Natural killer cell (primary cell): ENCODE data around the gene KIRREL3. TPM values are rescaled to one million over a fixed set of nuclear protein-coding genes. Genes with fewer than 3 reads are reported as not detected.

Source experiments
- ATAC-seq, 3 donors: fragments of 150-1000 bp in 2 of 3; fragments of 200-7000 bp in 1 of 3; cut with Tn5 transposase; 1 replicate in 1 of 3; 2 replicates in 2 of 3; pipeline ENCODE4 v1.10.0; 2021; ENCODE audit warnings: mild to moderate bottlenecking in 2 of 3, moderate library complexity in 2 of 3
- DNase-seq, 2 donors: peaks; one replicate each; pipeline versions ENCODE4 v3.0.0 to v3.0.0-alpha.2; 2013 to 2021; ENCODE audit warnings: mixed read lengths in 1 of 2
- H3K27ac ChIP-seq: one replicate; pipeline ENCODE4 v1.5.1; 2013; ENCODE audit warnings: mild to moderate bottlenecking, low read length
- H3K27me3 ChIP-seq: one replicate; pipeline ENCODE4 v1.6.1; 2013; ENCODE audit warnings: low read length; ENCODE audit not compliant: control insufficient read depth, insufficient read depth
- H3K36me3 ChIP-seq: one replicate; pipeline ENCODE4 v1.6.1; 2013; ENCODE audit warnings: low read length; ENCODE audit not compliant: control insufficient read depth, insufficient read depth
- H3K4me1 ChIP-seq: one replicate; pipeline ENCODE4 v1.6.1; 2013; ENCODE audit warnings: low read length; ENCODE audit not compliant: control insufficient read depth, insufficient read depth
- H3K4me3 ChIP-seq: one replicate; pipeline ENCODE4 v1.5.1; 2013; ENCODE audit warnings: low read length
- H3K9me3 ChIP-seq: one replicate; pipeline ENCODE4 v1.6.1; 2013; ENCODE audit warnings: low read length; ENCODE audit not compliant: control insufficient read depth, insufficient read depth
- H3K27ac Mint-ChIP-seq, 2 donors: one replicate each; pipeline ENCODE4 v1.8.0; 2022; ENCODE audit warnings: mild to moderate bottlenecking in 2 of 2, mixed read lengths in 2 of 2, moderate library complexity in 1 of 2
- H3K27me3 Mint-ChIP-seq, 2 donors: one replicate each; pipeline ENCODE4 v1.8.0; 2022; ENCODE audit warnings: low read depth in 2 of 2, mixed read lengths in 2 of 2
- H3K36me3 Mint-ChIP-seq: one replicate; pipeline ENCODE4 v1.8.0; 2022; ENCODE audit warnings: mixed read lengths
- H3K4me1 Mint-ChIP-seq, 2 donors: one replicate each; pipeline ENCODE4 v1.8.0; 2022; ENCODE audit warnings: mixed read lengths in 2 of 2
- H3K4me3 Mint-ChIP-seq: one replicate; pipeline ENCODE4 v1.8.0; 2022; ENCODE audit warnings: mild to moderate bottlenecking, moderate library complexity, mixed read lengths
- H3K9me3 Mint-ChIP-seq, 2 donors: one replicate each; pipeline ENCODE4 v1.8.0; 2022; ENCODE audit warnings: mixed read lengths in 2 of 2
- WGBS: methylation state at CpG from one replicate; pipeline ENCODE4 v1.1.7; 2013; ENCODE audit warnings: missing lambda C conversion rate; ENCODE audit not compliant: insufficient coverage; 5-methylcytosine and 5-hydroxymethylcytosine counted together
- intact Hi-C: fragments of 100-400 bp; cut with micrococcal nuclease; formaldehyde crosslinking; loops from one replicate; pipeline ENCODE4 v1.14.2; 2022
- total RNA-seq, 4 donors: library from RNA; stranded (reverse); fragments of 120-200 nt in 1 of 4; gene quantifications; one replicate each; pipeline versions ENCODE4 v1.2.3 to v1.2.4, GENCODE V29; 2013 to 2022
- TF ChIP-seq, protein P1 (sequence below): fragments of 200-600 bp; IDR thresholded peaks from one replicate; pipeline ENCODE4 v1.8.0; 2022; ENCODE audit warnings: antibody characterized with exemption

Gene KIRREL3
- total RNA-seq, 3 donors from 2014 or later (not counting 1 experiment from before 2014, with no cell fraction given) = not detected

DNA sequence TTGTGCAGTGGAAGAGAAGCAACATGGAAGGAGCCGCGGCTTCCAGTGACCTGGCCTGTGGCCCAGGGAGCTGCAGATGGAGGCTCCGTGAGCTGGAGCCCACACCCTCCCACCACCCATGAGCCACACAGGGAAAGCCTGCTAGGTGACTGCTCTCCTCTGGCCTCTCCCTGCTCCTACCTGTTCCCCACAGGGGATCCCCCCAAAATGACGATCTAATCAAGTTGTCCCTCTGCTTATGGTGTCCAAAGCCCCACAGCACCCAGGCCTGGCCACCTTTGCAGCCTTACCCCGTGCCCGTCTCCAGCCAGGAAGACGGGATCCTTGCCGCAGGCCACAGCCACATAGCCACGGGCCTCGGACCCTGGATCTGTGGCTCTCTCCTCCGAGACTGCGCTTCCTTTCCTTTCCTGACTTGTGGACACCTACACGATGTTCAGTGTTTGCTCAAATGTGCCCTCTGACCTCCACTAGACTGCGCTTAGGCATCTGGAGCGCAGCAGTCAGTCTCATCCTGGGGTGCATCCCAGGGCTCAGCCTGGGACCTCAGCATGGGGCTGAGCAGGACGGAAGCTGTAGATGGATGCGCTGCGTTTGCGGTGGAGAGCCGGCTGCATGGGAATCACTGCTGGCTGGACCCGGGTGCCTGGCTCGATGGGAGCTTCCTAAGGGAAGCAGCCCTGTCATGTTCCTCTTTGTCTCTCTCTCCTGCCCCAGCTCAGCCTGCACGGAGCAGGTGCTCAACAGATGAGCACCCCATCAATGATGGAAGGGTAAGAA is 511.8 kb downstream of the KIRREL3 start:
- Mint-ChIP-seq H3K4me3 (no peak overlapping the region), H3K36me3 (no peaks in the 10 kb centered on the region), H3K9me3 (no peaks in the 10 kb centered on the region), H3K27ac (no peak overlapping the region), H3K27me3 (no peaks in the 10 kb centered on the region), H3K4me1 (no peaks in the 10 kb centered on the region)
- intact Hi-C loops = no loop called here
- no peaks in the 10 kb centered on the region for H3K4me1 ChIP-seq
- H3K27me3 ChIP-seq = no peaks in the 10 kb centered on the region
- no peak overlapping the region for H3K27ac ChIP-seq
- no peak overlapping the region for H3K4me3 ChIP-seq
- TF ChIP-seq, protein P1, sequence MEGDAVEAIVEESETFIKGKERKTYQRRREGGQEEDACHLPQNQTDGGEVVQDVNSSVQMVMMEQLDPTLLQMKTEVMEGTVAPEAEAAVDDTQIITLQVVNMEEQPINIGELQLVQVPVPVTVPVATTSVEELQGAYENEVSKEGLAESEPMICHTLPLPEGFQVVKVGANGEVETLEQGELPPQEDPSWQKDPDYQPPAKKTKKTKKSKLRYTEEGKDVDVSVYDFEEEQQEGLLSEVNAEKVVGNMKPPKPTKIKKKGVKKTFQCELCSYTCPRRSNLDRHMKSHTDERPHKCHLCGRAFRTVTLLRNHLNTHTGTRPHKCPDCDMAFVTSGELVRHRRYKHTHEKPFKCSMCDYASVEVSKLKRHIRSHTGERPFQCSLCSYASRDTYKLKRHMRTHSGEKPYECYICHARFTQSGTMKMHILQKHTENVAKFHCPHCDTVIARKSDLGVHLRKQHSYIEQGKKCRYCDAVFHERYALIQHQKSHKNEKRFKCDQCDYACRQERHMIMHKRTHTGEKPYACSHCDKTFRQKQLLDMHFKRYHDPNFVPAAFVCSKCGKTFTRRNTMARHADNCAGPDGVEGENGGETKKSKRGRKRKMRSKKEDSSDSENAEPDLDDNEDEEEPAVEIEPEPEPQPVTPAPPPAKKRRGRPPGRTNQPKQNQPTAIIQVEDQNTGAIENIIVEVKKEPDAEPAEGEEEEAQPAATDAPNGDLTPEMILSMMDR = no peak
- WGBS = 92% methylated on average over 23 of the region's 23 CpGs
- no peaks in the 10 kb centered on the region for H3K36me3 ChIP-seq
- ATAC-seq (no peak), DNase-seq (no peak)
- no peaks in the 10 kb centered on the region for H3K9me3 ChIP-seq

DNA sequence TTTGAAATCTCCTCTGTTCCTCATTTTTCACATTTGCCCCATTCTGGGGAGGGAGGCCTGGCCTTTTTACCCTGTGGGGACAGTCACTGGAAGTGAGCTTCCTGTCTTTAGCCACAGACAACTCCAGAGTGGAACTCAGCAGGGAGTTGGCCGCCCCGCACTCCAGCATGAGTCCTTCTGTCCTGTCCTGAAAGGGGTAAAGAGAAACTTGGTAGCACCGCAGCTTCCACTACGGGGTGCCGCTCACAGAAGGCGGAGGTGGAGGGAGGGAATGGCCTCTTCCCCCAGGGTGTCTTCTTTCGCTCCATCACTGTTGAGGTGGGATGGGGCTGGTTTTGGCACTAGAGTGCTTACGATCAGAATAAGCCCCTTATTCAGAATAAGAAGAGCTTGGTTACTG is 512.9 kb downstream of the KIRREL3 start:
- no peak for ATAC-seq
- no peaks in the 10 kb centered on the region for H3K36me3 ChIP-seq
- intact Hi-C loops = no loop called here
- H3K36me3 Mint-ChIP-seq = no peaks in the 10 kb centered on the region
- no peak overlapping the region for H3K27ac Mint-ChIP-seq
- TF ChIP-seq, protein P1 = no peak
- no peak overlapping the region for H3K27ac ChIP-seq
- WGBS = 95% methylated on average over 8 of the region's 8 CpGs
- no peaks in the 10 kb centered on the region for H3K9me3 Mint-ChIP-seq
- DNase-seq = no peak
- no peak overlapping the region for H3K4me3 Mint-ChIP-seq
- no peaks in the 10 kb centered on the region for H3K4me1 ChIP-seq
- no peaks in the 10 kb centered on the region for H3K4me1 Mint-ChIP-seq
- no peaks in the 10 kb centered on the region for H3K9me3 ChIP-seq
- no peaks in the 10 kb centered on the region for H3K27me3 ChIP-seq
- no peaks in the 10 kb centered on the region for H3K27me3 Mint-ChIP-seq
- no peak overlapping the region for H3K4me3 ChIP-seq

DNA sequence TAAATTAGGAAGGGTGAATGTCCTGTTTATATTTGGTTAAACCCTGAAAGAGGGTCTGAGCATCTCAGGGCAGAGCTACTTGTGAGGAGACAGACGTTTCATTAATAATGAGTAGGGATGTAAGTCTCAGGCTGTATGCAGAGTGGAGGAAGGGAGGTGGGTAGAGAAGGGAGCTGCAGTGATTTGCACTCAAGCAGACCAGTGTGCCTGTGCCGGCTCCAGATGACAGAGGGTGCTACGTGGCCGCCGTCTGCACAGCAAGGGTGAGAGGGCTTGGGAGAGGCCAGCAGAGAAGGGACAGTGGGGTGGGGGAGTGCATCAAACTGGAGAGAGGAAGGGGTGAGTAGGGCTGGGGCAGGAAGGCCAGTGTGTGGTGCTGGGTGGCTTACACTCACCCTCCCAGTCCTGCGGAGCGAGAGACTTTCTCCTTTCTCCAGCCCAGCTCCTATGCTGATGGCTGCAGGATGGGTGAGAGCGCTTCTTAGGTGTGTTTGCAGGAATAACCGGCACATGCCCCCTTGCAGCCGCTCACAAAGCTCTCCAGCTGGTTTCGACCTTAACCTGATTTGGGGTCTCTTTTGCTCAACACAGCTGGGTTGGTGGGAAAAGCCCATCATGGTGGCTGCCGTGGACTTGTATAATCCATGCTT is 514.5 kb downstream of the KIRREL3 start:
- Histone ChIP-seq H3K36me3 (no peaks in the 10 kb centered on the region), H3K27ac (no peak overlapping the region), H3K27me3 (no peaks in the 10 kb centered on the region), H3K4me3 (no peak overlapping the region), H3K4me1 (no peaks in the 10 kb centered on the region), H3K9me3 (no peaks in the 10 kb centered on the region)
- DNase-seq = no peak
- TF ChIP-seq, protein P1 = no peak
- Mint-ChIP-seq H3K4me1 (peaks cover 3 to 6% of the 10 kb centered on the region in 2 donors), H3K9me3 (no peaks in the 10 kb centered on the region), H3K27ac (no peak overlapping the region), H3K27me3 (no peaks in the 10 kb centered on the region), H3K36me3 (no peaks in the 10 kb centered on the region), H3K4me3 (no peak overlapping the region)
- ATAC-seq = no peak
- 92% methylated on average over 12 of the region's 12 CpGs for WGBS
- intact Hi-C loops = no loop called here
